Activated T-cell treated with anti-CD3 and anti-CD28 coated beads for 1 hour (primary cell): ENCODE data around the gene SOWAHB.

Experiments
- DNase-seq: peaks from one replicate; pipeline ENCODE4 v3.0.0-alpha.2; 2020; ENCODE audit warnings: low read depth

SOWAHB gene

DNA sequence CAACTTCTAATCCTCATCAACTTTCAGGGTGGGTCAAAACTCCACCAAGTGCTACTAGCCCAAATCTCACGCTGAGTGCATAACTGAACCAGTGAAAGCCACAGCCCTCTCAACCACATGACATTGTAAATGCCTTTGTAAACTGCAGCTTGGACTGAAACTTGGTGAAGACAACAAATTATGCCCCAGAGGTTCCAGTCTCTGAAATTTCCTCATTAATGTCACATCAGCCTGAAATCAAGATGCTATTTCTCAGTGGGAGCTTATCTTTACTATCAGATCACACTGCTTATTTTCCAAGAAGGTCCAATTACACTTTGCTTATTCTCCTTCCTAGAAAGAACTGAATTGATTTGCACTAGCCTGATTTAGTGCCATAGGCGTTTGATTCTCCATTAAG, 46.6 kb downstream of the SOWAHB start:
- no peak for DNase-seq

- no peak for DNase-seq
Observed at GRCh38 chr4:76850010-76850441, 47.9 kb downstream of the SOWAHB start.
